Neural progenitor cell (in vitro differentiated cells): ENCODE results near the gene FAM76A. TPM values are rescaled to one million over a fixed set of nuclear protein-coding genes. Genes with fewer than 3 reads are reported as not detected.
"Not testable (repeated sequence)": the region's sequence is repeated elsewhere in the genome, so short reads cannot be mapped to it uniquely, and the experiment has no call there.

ENCODE experiments used
- DNase-seq: peaks from one replicate; pipeline ENCODE4 v3.0.0-alpha.2; 2016; ENCODE audit warnings: low spot score
- H2AFZ ChIP-seq: fragments of 200-600 bp; sonication (generic); replicated peaks from 2 replicates; pipeline ENCODE4 v1.6.1; 2016; ENCODE audit warnings: antibody characterized with exemption
- H3F3A ChIP-seq: fragments of 200-600 bp; sonication (generic); 2 replicates; pipeline ENCODE4 v1.6.1; 2016; ENCODE audit warnings: antibody characterized with exemption, low read depth
- H3K27ac ChIP-seq: fragments of 200-600 bp; sonication (generic); 2 replicates; pipeline ENCODE4 v1.5.1; 2016; ENCODE audit warnings: mild to moderate bottlenecking
- H3K27me3 ChIP-seq: fragments of 200-600 bp; sonication (generic); 2 replicates; pipeline ENCODE4 v1.6.1; 2016; ENCODE audit warnings: mild to moderate bottlenecking, moderate library complexity
- H3K36me3 ChIP-seq: fragments of 200-600 bp; sonication (generic); 2 replicates; pipeline ENCODE4 v1.5.1; 2016
- H3K4me1 ChIP-seq: fragments of 200-600 bp; sonication (generic); 2 replicates; pipeline ENCODE4 v1.6.1; 2016; ENCODE audit warnings: mixed run types
- H3K4me2 ChIP-seq: fragments of 200-600 bp; sonication (generic); 2 replicates; pipeline ENCODE4 v1.6.1; 2016
- H3K4me3 ChIP-seq: fragments of 200-600 bp; sonication (generic); 2 replicates; pipeline ENCODE4 v1.5.1; 2016
- H3K79me2 ChIP-seq: fragments of 200-600 bp; sonication (generic); 2 replicates; pipeline ENCODE4 v1.6.1; 2016; ENCODE audit warnings: low read depth
- H3K9ac ChIP-seq: fragments of 200-600 bp; sonication (generic); 2 replicates; pipeline ENCODE4 v1.6.1; 2016
- H3K9me3 ChIP-seq: fragments of 200-600 bp; sonication (generic); 2 replicates; pipeline ENCODE4 v1.5.1; 2016; ENCODE audit warnings: low read depth
- H4K20me1 ChIP-seq: fragments of 200-600 bp; sonication (generic); 2 replicates; pipeline ENCODE4 v1.6.1; 2016; ENCODE audit warnings: low read depth
- H3K27ac Mint-ChIP-seq: 3 replicates; pipeline ENCODE4 v1.8.0; 2021; ENCODE audit warnings: mixed read lengths
- H3K27me3 Mint-ChIP-seq: 2 replicates; pipeline ENCODE4 v1.8.0; 2022; ENCODE audit warnings: low read depth, mild to moderate bottlenecking, inconsistent platforms, moderate library complexity, mixed read lengths; ENCODE audit not compliant: insufficient read depth
- H3K36me3 Mint-ChIP-seq: 3 replicates; pipeline ENCODE4 v1.8.0; 2021; ENCODE audit warnings: mixed read lengths
- H3K4me1 Mint-ChIP-seq: 3 replicates; pipeline ENCODE4 v1.8.0; 2021; ENCODE audit warnings: mixed read lengths
- H3K4me3 Mint-ChIP-seq: 3 replicates; pipeline ENCODE4 v1.8.0; 2021; ENCODE audit warnings: mild to moderate bottlenecking, moderate library complexity, mixed read lengths
- H3K9me3 Mint-ChIP-seq: 3 replicates; pipeline ENCODE4 v1.8.0; 2020; ENCODE audit warnings: mixed read lengths
- CTCF ChIP-seq: fragments of 200-600 bp; sonication (generic); IDR thresholded peaks from 2 replicates; pipeline ENCODE4 v1.5.1; 2017; ENCODE audit warnings: antibody characterized with exemption, mild to moderate bottlenecking
- EZH2 ChIP-seq: fragments of 200-600 bp; sonication (generic); IDR thresholded peaks from 2 replicates; pipeline ENCODE4 v1.6.1; 2017; ENCODE audit warnings: antibody characterized with exemption, mild to moderate bottlenecking, moderate library complexity
- EZH2phosphoT487 ChIP-seq: fragments of 200-600 bp; sonication (generic); IDR thresholded peaks from 2 replicates; pipeline ENCODE4 v1.6.1; 2017; ENCODE audit warnings: antibody characterized with exemption
- total RNA-seq: library from RNA; depleted of rRNA; stranded (reverse); fragments of >200 nt; gene quantifications from 2 replicates; pipeline ENCODE4 v1.2.3, GENCODE V29; 2015; ENCODE audit warnings: low replicate concordance

The FAM76A gene
- total RNA-seq, 1 donor from 2014 or later = 28.2 TPM

- Histone ChIP-seq H3K4me3 (no peak overlapping the region), H3K4me1 (no peaks in the 10 kb centered on the region), H3K79me2 (no peaks in the 10 kb centered on the region), H3K36me3 (no peaks in the 10 kb centered on the region), H3K4me2 (no peak overlapping the region), H3K9me3 (no peaks in the 10 kb centered on the region), H4K20me1 (no peaks in the 10 kb centered on the region), H3F3A (peaks cover 4% of the 10 kb centered on the region), H3K27ac (no peak overlapping the region), H3K27me3 (no peaks in the 10 kb centered on the region), H2AFZ (no peak overlapping the region), H3K9ac (no peak overlapping the region)
- Mint-ChIP-seq H3K27me3 (no peaks in the 10 kb centered on the region), H3K36me3 (peaks cover 12% of the 10 kb centered on the region), H3K9me3 (no peaks in the 10 kb centered on the region), H3K4me1 (no peaks in the 10 kb centered on the region), H3K27ac (no peak overlapping the region), H3K4me3 (no peak overlapping the region)
- no peak for TF ChIP-seq CTCF
- no peak for TF ChIP-seq EZH2
- no peak for TF ChIP-seq EZH2phosphoT487
- no peak for DNase-seq
Measured at GRCh38 chr1:27795601-27796000, 69.8 kb downstream of the FAM76A start.

GRCh38 chr1:27804791-27805190, 79.0 kb downstream of the FAM76A start:
- Mint-ChIP-seq H3K4me1 (no peaks in the 10 kb centered on the region), H3K4me3 (no peak overlapping the region), H3K27ac (no peak overlapping the region), H3K9me3 (no peaks in the 10 kb centered on the region), H3K27me3 (no peaks in the 10 kb centered on the region), H3K36me3 (peaks cover 12% of the 10 kb centered on the region)
- no peaks in the 10 kb centered on the region for H4K20me1 ChIP-seq
- H3K4me3 ChIP-seq = no peak overlapping the region
- no peaks in the 10 kb centered on the region for H3K9me3 ChIP-seq
- H3K9ac ChIP-seq = no peak overlapping the region
- no peak overlapping the region for H3K27ac ChIP-seq
- no peaks in the 10 kb centered on the region for H3K4me1 ChIP-seq
- DNase-seq = no peak
- H2AFZ ChIP-seq = no peak overlapping the region
- no peaks in the 10 kb centered on the region for H3K27me3 ChIP-seq
- H3K36me3 ChIP-seq = no peaks in the 10 kb centered on the region
- no peaks in the 10 kb centered on the region for H3F3A ChIP-seq
- no peak overlapping the region for H3K4me2 ChIP-seq
- no peaks in the 10 kb centered on the region for H3K79me2 ChIP-seq
- no peak for TF ChIP-seq EZH2phosphoT487
- TF ChIP-seq CTCF = no peak
- TF ChIP-seq EZH2 = no peak

- no peak overlapping the region for H2AFZ ChIP-seq
- H3K9ac ChIP-seq = no peak overlapping the region
- Mint-ChIP-seq H3K27ac (no peak overlapping the region), H3K27me3 (no peaks in the 10 kb centered on the region), H3K36me3 (peaks cover 10% of the 10 kb centered on the region), H3K4me1 (no peaks in the 10 kb centered on the region), H3K9me3 (no peaks in the 10 kb centered on the region), H3K4me3 (no peak overlapping the region)
- no peaks in the 10 kb centered on the region for H3K27me3 ChIP-seq
- no peak for DNase-seq
- H3K4me1 ChIP-seq = no peaks in the 10 kb centered on the region
- H3K4me3 ChIP-seq = no peak overlapping the region
- no peak overlapping the region for H3K27ac ChIP-seq
- H3K4me2 ChIP-seq = no peak overlapping the region
- H3K9me3 ChIP-seq = no peaks in the 10 kb centered on the region
- peaks cover 3% of the 10 kb centered on the region for H4K20me1 ChIP-seq
- H3F3A ChIP-seq = no peaks in the 10 kb centered on the region
- H3K79me2 ChIP-seq = no peaks in the 10 kb centered on the region
- TF ChIP-seq CTCF (no peak), EZH2phosphoT487 (no peak)
- H3K36me3 ChIP-seq = no peaks in the 10 kb centered on the region
Measured at GRCh38 chr1:27806758-27807157, 81.0 kb downstream of the FAM76A start.

GRCh38 chr1:27807385-27807784, 81.6 kb downstream of the FAM76A start:
- Histone ChIP-seq H3K4me3 (no peak overlapping the region), H2AFZ (no peak overlapping the region), H3F3A (no peaks in the 10 kb centered on the region), H3K36me3 (no peaks in the 10 kb centered on the region), H3K4me1 (no peaks in the 10 kb centered on the region), H4K20me1 (peaks cover 3% of the 10 kb centered on the region), H3K4me2 (no peak overlapping the region), H3K27ac (no peak overlapping the region), H3K79me2 (no peaks in the 10 kb centered on the region), H3K9ac (no peak overlapping the region), H3K27me3 (no peaks in the 10 kb centered on the region), H3K9me3 (no peaks in the 10 kb centered on the region)
- Mint-ChIP-seq H3K27ac (no peak overlapping the region), H3K4me1 (no peaks in the 10 kb centered on the region), H3K9me3 (no peaks in the 10 kb centered on the region), H3K4me3 (no peak overlapping the region), H3K36me3 (peaks cover 9% of the 10 kb centered on the region), H3K27me3 (no peaks in the 10 kb centered on the region)
- DNase-seq = no peak
- no peak for TF ChIP-seq EZH2phosphoT487
- no peak for TF ChIP-seq EZH2
- no peak for TF ChIP-seq CTCF

GRCh38 chr1:27808131-27808530, 82.4 kb downstream of the FAM76A start:
- not testable (repeated sequence) for H3F3A ChIP-seq, H3K36me3 Mint-ChIP-seq, H4K20me1 ChIP-seq, H3K27me3 ChIP-seq, H3K4me3 Mint-ChIP-seq, H3K4me3 ChIP-seq, H3K4me1 ChIP-seq, H3K79me2 ChIP-seq, H3K27ac ChIP-seq, H3K9ac ChIP-seq, H3K9me3 ChIP-seq, H3K4me1 Mint-ChIP-seq, H3K36me3 ChIP-seq, H3K9me3 Mint-ChIP-seq, H3K27ac Mint-ChIP-seq, H2AFZ ChIP-seq, H3K4me2 ChIP-seq, H3K27me3 Mint-ChIP-seq, DNase-seq
